T-helper 2 cell treated with Interferon-gamma antibody and Interleukin-4, amounts not matched to agents 100 ng/mL and 5 ng/mL, for 36 hours (primary cell): ENCODE results near the gene TPST1. TPM values are rescaled to one million over a fixed set of nuclear protein-coding genes. Genes with fewer than 3 reads are reported as not detected.
"Not testable (repeated sequence)": the region's sequence is repeated elsewhere in the genome, so short reads cannot be mapped to it uniquely, and the experiment has no call there.

Experiments used
- intact Hi-C: fragments of 100-400 bp; cut with micrococcal nuclease; formaldehyde crosslinking; loops from one replicate; pipeline ENCODE4 v1.15.1; 2023
- total RNA-seq: library from RNA; stranded (reverse); gene quantifications from 2 replicates; pipeline ENCODE4 v1.2.3, GENCODE V29; 2022

The TPST1 gene
- total RNA-seq, 1 donor from 2014 or later, result 0.55 TPM

GRCh38 chr7:66376264-66376945 is 171.3 kb downstream of the TPST1 start:
- intact Hi-C loops, result no loop called here

- intact Hi-C loops, result no loop called here
Observed at GRCh38 chr7:66377045-66377444, 171.9 kb downstream of the TPST1 start.

- intact Hi-C loops, result no loop called here
Observed at GRCh38 chr7:66377714-66378113, 172.6 kb downstream of the TPST1 start.

- intact Hi-C loops, result no loop called here
Observed at GRCh38 chr7:66379542-66380160, 174.5 kb downstream of the TPST1 start.

GRCh38 chr7:66380272-66380888 is 175.2 kb downstream of the TPST1 start:
- intact Hi-C loops, result no loop called here

GRCh38 chr7:66382182-66382923 is 177.2 kb downstream of the TPST1 start:
- intact Hi-C loops, result not testable (repeated sequence)

- intact Hi-C loops, result not testable (repeated sequence)
Observed at GRCh38 chr7:66385191-66385905, 180.2 kb downstream of the TPST1 start.

GRCh38 chr7:66395128-66395571 is 190.0 kb downstream of the TPST1 start:
- intact Hi-C loops, result not testable (repeated sequence)

GRCh38 chr7:66396052-66396451 is 190.9 kb downstream of the TPST1 start:
- intact Hi-C loops, result not testable (repeated sequence)

GRCh38 chr7:66398841-66399240 is 193.7 kb downstream of the TPST1 start:
- intact Hi-C loops, result not testable (repeated sequence)

- intact Hi-C loops, result no loop called here
Observed at GRCh38 chr7:66399566-66399965, 194.4 kb downstream of the TPST1 start.

GRCh38 chr7:66400400-66400799 is 195.3 kb downstream of the TPST1 start:
- intact Hi-C loops, result no loop called here

GRCh38 chr7:66401126-66401525 is 196.0 kb downstream of the TPST1 start:
- intact Hi-C loops, result not testable (repeated sequence)

- intact Hi-C loops, result not testable (repeated sequence)
Observed at GRCh38 chr7:66401932-66402331, 196.8 kb downstream of the TPST1 start.

- intact Hi-C loops, result no loop called here
Observed at GRCh38 chr7:66403564-66403963, 198.4 kb downstream of the TPST1 start.

GRCh38 chr7:66409493-66409892 is 204.4 kb downstream of the TPST1 start:
- intact Hi-C loops, result no loop called here

Other genes with a start within 250 kb of the TPST1 start
- gene GUSB, start 223.1 kb upstream of the TPST1 start, total RNA-seq, result 73.6 and 74.9 TPM in 2 replicates
- 33.1 and 34.7 TPM in 2 replicates for gene ASL, start 129.5 kb upstream of the TPST1 start, total RNA-seq
- 33.3 and 36.0 TPM in 2 replicates for gene CRCP, start 90.5 kb upstream of the TPST1 start, total RNA-seq